GM12873 (cell line): Measurements from ENCODE around the gene AK1.

Experiments
- CTCF ChIP-seq: IDR thresholded peaks from 2 replicates; pipeline ENCODE4 v1.5.1; 2012; ENCODE audit warnings: low read depth, mild to moderate bottlenecking, moderate library complexity, low read length, control low read depth; ENCODE audit not compliant: insufficient read depth; ENCODE audit errors: missing control alignments

Gene AK1

DNA sequence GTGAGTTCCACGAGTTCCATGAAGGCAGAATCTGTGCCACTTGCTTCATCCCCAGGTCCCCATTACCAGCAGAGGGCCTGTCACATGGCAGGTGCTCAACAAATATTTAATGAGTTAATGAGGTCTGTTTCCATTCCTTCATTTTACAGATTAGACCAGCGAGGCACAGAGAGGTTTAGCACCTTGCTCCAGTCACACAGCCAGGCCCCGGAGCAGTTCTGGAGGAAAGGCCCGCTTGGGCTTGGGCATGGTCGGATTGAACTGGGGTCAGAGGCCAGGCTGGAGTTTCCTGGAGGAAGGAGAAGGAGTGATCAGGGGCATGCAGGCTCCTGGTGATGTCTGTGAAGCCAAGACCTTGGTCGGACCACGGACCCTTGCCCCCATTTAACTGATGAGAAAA is 43.3 kb upstream of the AK1 start:
- TF ChIP-seq CTCF = no peak

- no peak for TF ChIP-seq CTCF
Measured at GRCh38 chr9:127919253-127919815, 41.9 kb upstream of the AK1 start.

DNA sequence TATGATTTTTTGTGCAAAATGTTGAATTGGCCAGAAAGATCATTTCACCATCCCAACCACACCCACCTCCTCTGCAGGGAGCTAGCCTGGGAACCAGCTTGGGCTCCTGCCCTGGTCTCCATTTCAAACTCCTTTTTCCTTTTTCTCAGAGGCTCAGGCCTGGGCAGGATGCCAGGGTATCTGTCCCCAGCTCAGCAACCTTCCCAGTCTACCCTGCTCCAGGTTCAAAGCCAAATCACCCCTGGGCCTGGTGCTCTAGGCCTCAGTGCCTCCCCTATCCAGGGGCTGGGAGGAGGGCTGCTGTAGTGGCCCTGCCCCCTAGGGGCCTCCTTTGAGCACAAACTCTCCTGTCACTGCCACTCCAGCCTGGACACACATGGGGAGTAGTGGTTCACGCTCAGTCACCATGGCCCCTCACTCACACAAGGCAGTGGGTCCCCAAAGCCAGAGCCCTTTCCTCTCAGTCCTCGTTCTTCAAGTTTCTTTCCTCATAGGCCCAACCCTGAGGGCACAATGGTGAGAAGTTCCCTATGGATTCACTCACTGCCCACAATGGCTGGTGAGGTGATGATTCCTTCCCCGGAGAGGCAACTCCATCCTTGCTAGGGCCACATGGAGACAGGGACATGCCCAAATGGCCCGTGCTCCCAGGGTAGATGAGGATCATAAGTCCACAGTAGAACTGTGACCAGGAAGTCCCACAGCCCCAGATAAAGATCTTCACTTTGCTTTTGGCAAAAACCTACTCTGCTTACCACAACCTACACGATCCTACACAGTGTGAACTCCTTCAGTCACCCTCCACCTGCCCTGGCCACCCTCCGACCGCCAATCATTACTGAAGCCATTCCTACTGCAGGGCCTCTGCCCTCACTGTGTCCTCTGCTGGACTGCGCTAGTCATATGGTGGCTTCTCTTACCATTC is 41.0 kb upstream of the AK1 start:
- TF ChIP-seq CTCF = peak; percentile 46

GRCh38 chr9:127917603-127918002 is 40.1 kb upstream of the AK1 start:
- TF ChIP-seq CTCF = no peak

- no peak for TF ChIP-seq CTCF
Measured at GRCh38 chr9:127916720-127917581, 39.5 kb upstream of the AK1 start, which contains the start of gene ST6GALNAC4. Gene ST6GALNAC4 (minus strand): TSS chr9:127917041. CDS start chr9:127916419, 622 bp downstream.

GRCh38 chr9:127915801-127916719 is 38.6 kb upstream of the AK1 start:
- TF ChIP-seq CTCF = no peak
